GM18873 (cell line): Measurements from ENCODE around the gene ANKS3.

Experiments used
- ATAC-seq: cut with Tn5 transposase; IDR thresholded peaks from one replicate; pipeline ENCODE4 v1.9.1; 2021; ENCODE audit warnings: mild to moderate bottlenecking, moderate library complexity, moderate number of reproducible peaks; ENCODE audit not compliant: unreplicated experiment, low FRiP score

ANKS3 gene

GRCh38 chr16:4697848-4698291, 36.2 kb downstream of the ANKS3 start:
- no peak for ATAC-seq

DNA sequence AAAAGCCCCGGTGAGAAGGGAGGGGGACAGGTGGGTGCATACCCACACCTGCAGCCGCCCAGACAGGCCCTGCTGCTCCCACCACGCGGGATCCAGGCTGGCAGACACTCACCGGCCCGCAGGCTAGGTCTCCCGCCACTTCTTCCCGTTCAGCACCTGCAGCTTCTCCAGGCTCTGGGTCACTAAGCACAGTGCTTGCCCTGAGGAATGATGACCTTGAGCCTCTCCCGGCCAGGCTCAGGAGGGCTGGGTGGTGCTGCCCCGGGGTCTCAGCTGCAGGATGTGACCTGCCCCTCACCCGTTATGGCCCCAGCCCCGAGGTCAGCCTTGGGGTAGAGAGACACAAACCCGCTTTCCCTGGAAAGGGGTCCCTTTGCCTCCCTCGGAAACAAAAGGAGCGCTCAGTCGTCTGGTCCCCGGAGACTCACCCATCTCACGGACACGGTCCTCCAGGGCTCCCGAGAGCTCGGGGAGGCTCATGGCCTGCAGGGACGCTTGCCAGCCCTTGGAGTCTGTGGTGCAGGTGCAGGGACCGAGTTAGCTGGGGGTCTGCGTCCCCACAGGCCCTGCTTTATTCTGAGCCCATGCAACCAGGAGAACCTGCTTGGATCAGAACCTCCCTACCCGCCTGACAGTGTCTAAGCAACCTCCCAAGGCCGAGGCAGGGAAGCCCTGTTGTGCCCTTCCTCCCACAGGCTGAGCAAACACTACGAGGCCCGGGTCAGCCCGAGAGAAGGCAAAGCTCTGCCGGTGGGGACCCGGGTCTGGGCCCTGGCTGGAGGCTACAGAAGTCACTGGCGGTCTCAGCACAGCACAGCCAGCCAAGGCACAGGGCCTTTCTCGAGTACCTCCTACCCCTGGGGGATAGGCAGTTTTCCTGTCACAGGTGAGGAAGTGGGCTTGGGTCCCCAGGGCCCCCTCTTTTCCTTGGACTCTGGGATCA, 36.9 kb downstream of the ANKS3 start:
- ATAC-seq, result no peak

GRCh38 chr16:4696172-4696904, 37.7 kb downstream of the ANKS3 start:
- ATAC-seq, result no peak

GRCh38 chr16:4695473-4696171, 38.4 kb downstream of the ANKS3 start:
- no peak for ATAC-seq

DNA sequence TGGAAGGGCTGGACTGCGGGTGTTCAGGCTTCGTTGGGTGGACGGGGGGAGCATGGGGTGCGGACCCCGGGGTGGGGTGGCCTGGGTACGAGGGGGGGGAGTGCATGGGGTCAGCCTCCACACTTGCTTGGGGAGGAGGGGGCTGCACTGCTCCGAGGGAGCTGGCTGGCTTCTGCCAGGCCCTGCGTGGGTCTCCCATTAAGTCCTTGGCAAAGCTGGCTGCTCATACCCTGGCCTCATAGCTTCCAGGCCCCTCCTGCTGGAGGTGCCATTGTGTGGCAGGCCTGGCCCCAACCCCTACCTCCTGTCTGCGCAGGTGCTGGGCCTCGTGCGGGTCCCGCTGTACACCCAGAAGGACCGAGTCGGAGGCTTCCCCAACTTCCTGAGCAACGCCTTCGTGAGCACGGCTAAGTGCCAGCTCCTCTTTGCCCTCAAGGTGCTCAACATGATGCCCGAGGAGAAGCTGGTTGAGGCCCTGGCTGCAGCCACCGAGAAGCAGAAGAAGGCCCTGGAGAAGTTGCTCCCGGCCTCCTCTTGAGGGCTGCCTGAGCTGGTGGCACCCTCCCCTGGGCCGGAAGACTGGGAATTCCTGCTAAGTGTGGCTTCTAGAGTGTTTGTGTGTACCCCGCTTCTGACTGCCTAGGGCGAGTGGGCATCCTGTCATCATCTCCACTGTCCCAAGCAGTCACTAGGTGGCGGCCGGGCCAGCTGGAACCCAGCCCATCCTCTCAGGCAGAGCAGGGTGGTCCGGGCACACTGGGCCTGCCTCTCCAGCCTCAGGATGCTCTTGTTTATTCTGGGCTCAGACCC, 39.2 kb downstream of the ANKS3 start:
- ATAC-seq, result no peak

DNA sequence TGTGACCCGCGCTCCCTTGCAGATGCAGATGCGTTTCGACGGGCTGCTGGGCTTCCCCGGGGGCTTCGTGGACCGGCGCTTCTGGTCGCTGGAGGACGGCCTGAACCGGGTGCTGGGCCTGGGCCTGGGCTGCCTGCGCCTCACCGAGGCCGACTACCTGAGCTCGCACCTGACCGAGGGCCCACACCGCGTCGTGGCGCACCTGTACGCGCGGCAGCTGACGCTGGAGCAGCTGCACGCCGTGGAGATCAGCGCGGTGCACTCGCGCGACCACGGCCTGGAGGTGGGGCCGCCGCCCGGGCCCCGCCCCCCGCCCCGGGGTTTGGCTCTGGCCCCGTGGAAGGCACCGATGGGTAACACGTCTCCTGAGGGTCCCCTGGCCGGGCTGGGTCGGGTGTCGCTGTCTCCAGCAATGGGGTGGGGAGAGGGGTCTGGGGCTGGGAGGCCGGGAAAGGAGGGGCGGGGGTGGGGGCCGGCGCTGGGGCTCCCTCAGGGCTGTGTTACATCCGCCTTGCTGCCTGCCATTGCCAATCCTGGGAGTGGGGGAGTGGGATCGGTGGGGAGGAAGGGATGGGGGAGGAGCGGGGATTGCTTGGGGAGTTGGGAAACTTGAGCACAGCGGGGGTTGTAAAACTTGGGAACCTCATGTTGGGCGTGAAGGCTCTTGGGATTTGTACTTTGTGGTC, 40.0 kb downstream of the ANKS3 start:
- ATAC-seq, result no peak

GRCh38 chr16:4693296-4693955, 40.6 kb downstream of the ANKS3 start, which contains the start of gene NUDT16L1:
TSS of gene NUDT16L1 (plus strand) at chr16:4693562. CDS start at chr16:4693727, 165 bp downstream.
- peak; percentile 83 for ATAC-seq

GRCh38 chr16:4692460-4693295, 41.4 kb downstream of the ANKS3 start:
- ATAC-seq, result peak; percentile 8

GRCh38 chr16:4691666-4692412, 42.2 kb downstream of the ANKS3 start:
- ATAC-seq, result no peak

DNA sequence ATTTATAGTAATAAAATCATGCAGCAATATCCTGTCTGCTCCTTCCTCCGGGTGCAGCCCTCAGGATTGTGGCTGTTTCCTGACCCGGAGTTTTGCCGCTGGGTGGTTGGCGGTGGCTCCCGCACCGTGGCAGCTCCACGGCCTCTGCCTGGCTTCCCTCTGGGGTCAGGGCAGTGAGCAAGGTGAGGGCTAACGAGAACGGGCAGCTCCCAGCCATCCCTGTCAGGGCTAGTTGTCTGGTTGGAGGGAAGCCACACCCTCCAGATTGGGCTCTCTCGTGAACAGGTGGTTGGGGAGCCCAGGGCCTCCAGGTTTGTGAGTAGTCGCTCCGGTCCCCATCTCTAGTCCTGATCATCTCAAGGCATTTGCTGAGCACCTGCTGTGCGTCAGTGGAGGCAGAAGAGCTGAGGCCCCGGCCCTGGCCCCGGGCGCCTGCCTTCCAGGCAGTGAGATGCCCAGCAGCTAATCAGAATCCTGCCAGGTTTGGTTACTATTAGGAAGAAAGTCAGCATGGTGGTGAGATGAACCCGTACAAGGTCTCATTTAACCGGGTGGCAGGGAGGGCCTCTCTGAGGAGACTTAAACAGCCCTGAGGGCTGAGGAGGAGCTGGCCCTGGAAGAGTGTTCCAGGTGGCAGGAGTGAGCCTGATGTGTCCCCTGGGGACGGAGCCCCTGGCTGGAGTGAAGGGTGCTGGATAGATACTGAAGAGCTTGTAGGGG, 43.0 kb downstream of the ANKS3 start:
- ATAC-seq, result no peak

DNA sequence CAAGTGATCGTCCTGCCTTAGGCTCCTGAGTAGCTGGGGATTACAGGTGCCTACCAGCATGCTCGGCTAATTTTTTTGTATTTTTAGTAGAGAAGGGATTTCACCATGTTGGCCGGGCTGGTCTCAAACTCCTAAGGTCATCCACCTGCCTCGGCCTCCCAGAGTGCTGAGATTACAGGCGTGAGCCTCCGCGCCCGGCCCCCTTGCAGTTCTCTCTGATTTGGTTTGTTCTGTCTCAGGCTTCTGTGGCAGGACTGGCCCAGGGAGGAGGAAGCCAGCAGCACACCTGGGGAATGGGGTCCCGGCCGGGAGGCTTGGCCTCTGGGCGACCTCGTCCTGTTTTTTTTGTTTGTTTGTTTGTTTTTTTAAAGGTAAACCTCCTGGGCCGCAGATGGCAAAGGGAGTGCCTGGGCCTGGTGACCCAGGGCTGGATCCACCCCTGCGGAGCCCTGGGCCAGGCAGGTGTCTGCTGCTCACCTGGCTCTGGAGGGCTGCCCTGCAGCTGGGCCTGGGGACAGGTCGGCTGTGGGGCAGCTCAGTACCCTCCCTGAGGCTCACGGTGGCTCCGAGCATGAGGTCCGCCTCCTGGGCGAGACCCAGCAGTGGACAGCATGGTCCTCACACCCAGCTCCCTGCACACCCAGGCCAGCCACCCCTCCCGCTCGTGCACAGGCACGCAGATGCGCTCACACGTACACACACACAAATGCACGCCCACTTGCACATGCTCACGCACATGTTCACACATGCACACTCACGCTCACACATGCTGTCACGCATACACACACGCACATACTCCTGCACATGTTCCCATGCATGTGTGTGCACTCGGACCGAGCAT, 44.0 kb downstream of the ANKS3 start:
- no peak for ATAC-seq

- ATAC-seq, result no peak
These were observed 44.9 kb downstream of the ANKS3 start for GRCh38 chr16:4689091-4689671.

- no peak for ATAC-seq
These were observed 45.4 kb downstream of the ANKS3 start for GRCh38 chr16:4688674-4689045.

- ATAC-seq, result no peak
These were observed 46.0 kb downstream of the ANKS3 start for GRCh38 chr16:4687946-4688673.

DNA sequence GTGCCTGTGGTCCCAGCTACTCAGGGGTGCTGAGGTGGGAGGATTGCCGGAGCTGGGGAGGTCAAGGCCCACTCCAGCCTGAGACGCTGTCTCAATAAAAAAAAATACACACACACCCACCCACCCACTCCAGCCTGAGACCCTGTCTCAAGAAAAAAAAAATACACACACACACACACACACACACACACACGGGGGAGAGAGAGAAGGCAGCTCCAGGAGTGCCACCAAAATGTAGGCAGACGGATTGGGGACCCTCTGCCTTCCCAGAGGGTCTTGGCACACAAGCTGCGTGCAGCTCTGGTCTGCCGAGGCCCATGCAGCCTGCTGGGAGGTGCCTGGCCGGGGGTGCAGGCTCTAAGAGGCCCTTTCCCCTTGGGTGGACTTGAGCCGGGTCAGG, 46.7 kb downstream of the ANKS3 start:
- no peak for ATAC-seq
